Right cardiac atrium (tissue), 5 donors: ENCODE data around the gene EFCAB6. TPM values are rescaled to one million over a fixed set of nuclear protein-coding genes. Genes with fewer than 3 reads are reported as not detected.

Experiments used
- ATAC-seq, 2 donors: fragments of 200-7000 bp; cut with Tn5 transposase; one replicate each; pipeline versions ENCODE4 v1.8.0 to v1.9.1; 2020; ENCODE audit warnings: moderate library complexity in 2 of 2, mild to moderate bottlenecking in 1 of 2
- DNase-seq, 3 donors: peaks; one replicate each; pipeline ENCODE4 v3.0.0-alpha.2; 2020
- H3K27ac ChIP-seq: one replicate; pipeline ENCODE4 v1.5.1; 2013; ENCODE audit warnings: mild to moderate bottlenecking, low read length, control low read depth, moderate library complexity
- H3K27me3 ChIP-seq: one replicate; pipeline ENCODE4 v1.6.1; 2013; ENCODE audit not compliant: control insufficient read depth, insufficient read depth
- H3K4me1 ChIP-seq: one replicate; pipeline ENCODE4 v1.6.1; 2013; ENCODE audit warnings: low read length; ENCODE audit not compliant: control insufficient read depth, insufficient read depth
- H3K4me3 ChIP-seq: one replicate; pipeline ENCODE4 v1.5.1; 2013; ENCODE audit warnings: low read length, control low read depth
- H3K9me3 ChIP-seq: one replicate; pipeline ENCODE4 v1.6.1; 2013; ENCODE audit warnings: low read length; ENCODE audit not compliant: control insufficient read depth
- WGBS: extraction: QIAGEN DNeasy Blood & Tissue Kit; methylation state at CpG from one replicate; pipeline ENCODE4 v1.1.7; 2013; 5-methylcytosine and 5-hydroxymethylcytosine counted together
- intact Hi-C, 4 donors: fragments of 100-400 bp; cut with DNase I; formaldehyde crosslinking; loops; one replicate each; pipeline versions ENCODE4 v1.11.0 to v1.14.0; 2022 to 2023
- polyA plus RNA-seq: library from polyadenylated mRNA; stranded (reverse); fragments of 200-250 nt; gene quantifications from one replicate; pipeline ENCODE4 v1.2.3, GENCODE V29; 2013
- total RNA-seq, 4 donors: library from RNA; stranded (reverse); fragmentation: NEBNext Ultra II Directional; extraction: Animal tissue kit (Norgen Biotek cat#: 25700); gene quantifications; one replicate each; pipeline ENCODE4 v1.2.1, GENCODE V29; 2021
- donor health status: healthy with polysubstance abuse.
- donor health status: DM: no; HTN: yes; CAD: no.
- donor health status: DM: no; HTN: no; CAD: no.
- donor health status: DM: no; HTN: yes; CAD: no; lungs with severe emphysema.
- donor health status: DM: yes; HTN: yes; CAD: no.

The EFCAB6 gene
- total and polyA plus RNA-seq, 5 donors: 0.70 to 3.4 (median 1.8) TPM

DNA sequence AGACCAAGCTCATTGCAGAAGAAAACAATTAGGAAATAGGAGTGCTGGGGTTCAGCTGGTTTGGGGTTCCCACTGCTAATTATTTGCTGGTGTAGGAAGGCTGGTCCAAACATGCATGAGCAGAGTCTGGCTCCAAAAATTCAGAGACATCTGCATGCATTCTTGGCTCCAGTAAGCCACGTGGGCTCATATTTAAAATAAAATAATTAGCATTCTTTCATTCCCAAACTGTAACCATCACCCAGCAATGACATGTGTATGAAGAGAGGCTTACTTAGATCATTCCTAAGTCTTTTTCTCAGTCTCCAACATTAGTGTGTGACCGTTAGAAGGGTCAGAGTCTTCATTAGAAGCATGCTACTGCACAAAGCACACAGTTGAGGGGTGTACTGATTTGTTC is 58.4 kb downstream of the EFCAB6 start:
- no peaks in the 10 kb centered on the region for H3K9me3 ChIP-seq

DNA sequence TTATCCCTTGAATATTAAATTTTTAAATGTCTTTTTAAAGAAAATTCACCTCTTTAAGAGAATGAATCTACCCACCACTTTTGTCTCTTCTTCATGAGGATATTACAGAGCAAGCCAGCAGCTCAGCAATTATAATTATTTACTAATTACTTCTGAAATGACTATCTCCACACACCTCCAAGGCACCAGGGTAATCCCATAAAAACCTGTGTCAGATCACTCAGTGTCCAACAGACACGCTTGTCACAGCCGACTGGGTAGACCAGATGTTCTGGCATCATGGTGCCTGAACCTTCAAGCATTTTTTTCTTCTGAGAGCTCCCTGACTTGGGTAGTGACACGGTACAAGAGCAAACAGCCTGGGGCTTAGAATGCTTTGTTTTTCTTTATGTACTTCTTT is 61.4 kb downstream of the EFCAB6 start:
- Histone ChIP-seq H3K9me3 (no peaks in the 10 kb centered on the region), H3K4me3 (no peak overlapping the region), H3K4me1 (no peaks in the 10 kb centered on the region), H3K27ac (no peak overlapping the region), H3K27me3 (no peaks in the 10 kb centered on the region)
- intact Hi-C loops: no loop called here
- DNase-seq (no peak), ATAC-seq (no peak)
- 79% methylated on average over 3 of the region's 3 CpGs for WGBS

More for the DNA sequence above, 58.4 kb downstream of the EFCAB6 start:
- 77% methylated on average over 2 of the region's 2 CpGs for WGBS
- intact Hi-C loops: no loop called here
- ATAC-seq (no peak), DNase-seq (no peak)
- Histone ChIP-seq H3K27me3 (no peaks in the 10 kb centered on the region), H3K27ac (no peak overlapping the region), H3K4me3 (no peak overlapping the region), H3K4me1 (no peaks in the 10 kb centered on the region)

DNA sequence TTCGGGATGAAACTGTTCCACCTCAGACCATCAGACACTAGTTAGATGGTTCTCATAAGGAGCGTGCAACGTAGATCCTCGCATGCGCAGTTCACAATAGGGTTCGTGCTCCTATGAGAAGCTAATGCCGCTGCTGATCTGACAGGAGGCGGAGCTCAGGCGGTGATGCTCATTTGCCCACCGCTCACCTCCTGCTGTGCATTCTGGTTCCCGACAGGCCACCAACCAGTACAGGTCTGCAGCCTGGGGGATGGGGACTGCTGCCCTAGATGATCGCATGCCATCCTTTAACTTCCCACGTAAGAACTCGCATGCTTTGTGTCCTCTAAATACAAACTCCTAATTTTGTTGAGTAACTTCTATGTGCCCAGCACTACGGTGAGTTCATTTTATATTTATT is 62.6 kb downstream of the EFCAB6 start:
- Histone ChIP-seq H3K27me3 (no peaks in the 10 kb centered on the region), H3K4me3 (no peak overlapping the region), H3K9me3 (no peaks in the 10 kb centered on the region), H3K4me1 (no peaks in the 10 kb centered on the region), H3K27ac (no peak overlapping the region)
- intact Hi-C loops: no loop called here
- DNase-seq (no peak), ATAC-seq (no peak)
- WGBS: 85% methylated on average over 15 of the region's 15 CpGs

DNA sequence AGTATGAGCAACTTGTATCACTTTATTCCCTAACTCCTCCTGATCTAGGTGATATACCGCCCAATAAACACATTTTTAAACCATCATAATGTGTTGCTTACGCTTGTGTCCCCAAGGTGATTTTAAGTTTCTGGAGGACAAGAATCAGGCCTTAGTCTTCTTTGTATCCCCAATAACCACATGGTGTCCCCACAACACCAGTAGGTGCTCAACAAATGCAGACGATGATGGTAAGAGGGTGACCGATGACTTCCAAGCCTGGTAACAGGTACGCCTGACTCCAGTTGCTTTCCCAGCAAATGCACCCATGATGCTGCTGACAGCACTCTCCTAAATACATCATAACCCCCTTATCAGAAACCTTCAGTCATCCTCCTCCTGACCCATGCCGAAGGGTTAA is 64.2 kb downstream of the EFCAB6 start:
- Histone ChIP-seq H3K9me3 (no peaks in the 10 kb centered on the region), H3K27ac (no peak overlapping the region), H3K27me3 (no peaks in the 10 kb centered on the region), H3K4me3 (no peak overlapping the region), H3K4me1 (no peaks in the 10 kb centered on the region)
- 94% methylated on average over 6 of the region's 6 CpGs for WGBS
- intact Hi-C loops: no loop called here
- DNase-seq (no peak), ATAC-seq (no peak)

DNA sequence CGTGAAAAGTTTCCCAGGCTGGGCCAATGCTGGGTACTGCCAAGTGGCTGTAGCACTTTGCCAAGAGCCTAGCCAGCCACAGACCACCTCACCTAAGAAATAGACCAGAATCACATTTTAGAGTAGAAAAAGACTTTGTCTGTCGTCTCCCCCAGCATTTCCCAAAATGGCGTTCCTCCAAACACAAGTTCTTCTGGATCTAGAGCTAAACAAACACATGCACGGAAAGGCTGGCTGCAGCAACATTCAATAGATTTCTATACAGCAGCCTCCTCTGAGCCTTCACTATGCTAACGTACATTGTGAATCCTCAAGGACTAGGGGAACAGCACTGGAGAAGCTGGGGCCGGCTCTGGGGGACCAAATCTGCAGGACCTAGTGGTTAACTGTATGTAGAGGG is 65.0 kb downstream of the EFCAB6 start:
- H3K4me3 ChIP-seq: no peak overlapping the region
- no peaks in the 10 kb centered on the region for H3K4me1 ChIP-seq
- no peaks in the 10 kb centered on the region for H3K27me3 ChIP-seq
- WGBS: 82% methylated on average over 6 of the region's 6 CpGs
- no peak for DNase-seq
- intact Hi-C loops: no loop called here
- H3K9me3 ChIP-seq: no peaks in the 10 kb centered on the region
- H3K27ac ChIP-seq: no peak overlapping the region
- ATAC-seq: no peak

DNA sequence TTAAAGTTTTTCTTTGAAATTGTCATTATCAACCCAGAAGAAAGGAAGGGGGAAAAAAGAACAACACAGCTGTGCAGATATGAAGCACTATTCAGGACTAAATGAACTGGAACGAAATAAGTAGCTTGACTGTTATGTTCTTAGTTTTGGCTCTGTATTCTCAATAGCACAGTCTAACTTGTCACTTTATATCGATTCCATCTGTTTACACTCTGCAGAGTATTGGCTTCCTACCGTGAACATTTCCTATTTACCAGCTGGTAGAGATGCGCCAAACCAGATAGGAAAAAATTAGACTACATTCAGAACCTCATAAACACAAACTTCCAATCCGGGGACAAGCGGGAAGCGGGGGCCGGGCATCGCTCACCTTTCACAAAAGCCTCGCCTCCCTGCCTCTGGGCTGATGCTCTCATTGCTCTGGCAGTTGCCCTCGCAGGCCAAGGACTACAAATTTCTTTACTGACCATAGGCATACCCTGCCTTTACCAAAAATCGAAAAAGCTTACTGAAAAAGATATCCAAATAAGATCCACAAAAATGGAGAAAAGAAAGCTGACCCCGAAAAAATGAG is 66.2 kb downstream of the EFCAB6 start:
- 74% methylated on average over 13 of the region's 13 CpGs for WGBS
- no peaks in the 10 kb centered on the region for H3K9me3 ChIP-seq
- H3K27ac ChIP-seq: no peak overlapping the region
- intact Hi-C loops: no loop called here
- ATAC-seq (no peak), DNase-seq (no peak)
- no peaks in the 10 kb centered on the region for H3K27me3 ChIP-seq
- H3K4me3 ChIP-seq: no peak overlapping the region
- H3K4me1 ChIP-seq: peaks cover 3% of the 10 kb centered on the region

DNA sequence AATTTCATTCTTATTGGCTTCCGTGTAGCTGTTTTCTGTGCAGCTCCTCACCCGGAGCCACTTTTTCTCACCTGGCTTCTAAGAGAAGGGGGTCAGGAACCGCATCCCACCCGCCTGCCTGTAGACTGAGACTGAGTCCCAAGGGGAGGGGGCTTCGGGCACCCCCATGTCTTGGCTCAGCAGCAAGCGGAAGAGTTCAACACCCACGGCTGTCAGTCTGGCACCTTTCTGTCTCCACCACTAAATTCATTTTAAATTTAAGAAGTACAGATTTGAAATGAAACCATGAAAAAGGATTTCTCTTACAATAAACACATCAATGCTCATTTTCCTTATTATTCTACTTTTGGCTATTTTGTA is 66.7 kb downstream of the EFCAB6 start:
- no peak overlapping the region for H3K27ac ChIP-seq

DNA sequence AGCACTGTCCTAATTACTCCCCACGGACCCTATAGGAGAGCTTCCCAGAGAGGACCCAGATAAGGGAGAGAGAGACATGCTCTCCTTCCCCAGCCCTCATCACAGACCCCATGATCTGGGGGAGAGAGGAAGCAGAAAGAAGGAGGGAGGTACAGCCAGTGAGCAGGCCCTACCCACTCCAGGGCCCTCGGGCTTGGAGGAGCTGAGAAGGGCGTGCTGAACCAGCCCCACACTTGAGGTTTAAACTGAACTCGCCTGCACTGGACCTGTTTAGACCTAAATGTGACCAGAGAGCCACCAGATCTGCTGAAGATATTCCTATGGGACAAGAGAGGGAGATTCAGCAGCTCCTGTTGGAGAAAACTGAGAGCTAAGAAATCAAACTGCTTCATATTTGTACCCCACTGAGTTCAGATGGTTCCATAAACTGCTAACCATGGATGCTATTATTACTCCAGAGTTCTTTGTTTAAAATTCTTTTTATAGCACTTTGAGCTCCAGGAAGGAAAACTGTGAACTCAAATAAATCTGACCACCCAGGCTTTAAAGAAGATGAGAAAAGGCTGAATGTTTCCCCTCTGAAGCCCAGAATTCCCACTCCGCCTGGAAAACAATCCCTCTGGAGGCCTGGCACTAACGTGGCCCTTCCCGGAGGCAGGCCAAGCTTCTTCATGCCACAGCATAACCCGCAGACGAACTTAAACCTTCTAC is 67.2 kb downstream of the EFCAB6 start:
- 53% methylated on average over 9 of the region's 9 CpGs for WGBS

More for the DNA sequence above, 66.7 kb downstream of the EFCAB6 start:
- Histone ChIP-seq H3K4me3 (no peak overlapping the region), H3K9me3 (no peaks in the 10 kb centered on the region), H3K4me1 (peaks cover 3% of the 10 kb centered on the region), H3K27me3 (no peaks in the 10 kb centered on the region)
- ATAC-seq (no peak), DNase-seq (no peak)
- 58% methylated on average over 7 of the region's 7 CpGs for WGBS
- intact Hi-C loops: no loop called here

DNA sequence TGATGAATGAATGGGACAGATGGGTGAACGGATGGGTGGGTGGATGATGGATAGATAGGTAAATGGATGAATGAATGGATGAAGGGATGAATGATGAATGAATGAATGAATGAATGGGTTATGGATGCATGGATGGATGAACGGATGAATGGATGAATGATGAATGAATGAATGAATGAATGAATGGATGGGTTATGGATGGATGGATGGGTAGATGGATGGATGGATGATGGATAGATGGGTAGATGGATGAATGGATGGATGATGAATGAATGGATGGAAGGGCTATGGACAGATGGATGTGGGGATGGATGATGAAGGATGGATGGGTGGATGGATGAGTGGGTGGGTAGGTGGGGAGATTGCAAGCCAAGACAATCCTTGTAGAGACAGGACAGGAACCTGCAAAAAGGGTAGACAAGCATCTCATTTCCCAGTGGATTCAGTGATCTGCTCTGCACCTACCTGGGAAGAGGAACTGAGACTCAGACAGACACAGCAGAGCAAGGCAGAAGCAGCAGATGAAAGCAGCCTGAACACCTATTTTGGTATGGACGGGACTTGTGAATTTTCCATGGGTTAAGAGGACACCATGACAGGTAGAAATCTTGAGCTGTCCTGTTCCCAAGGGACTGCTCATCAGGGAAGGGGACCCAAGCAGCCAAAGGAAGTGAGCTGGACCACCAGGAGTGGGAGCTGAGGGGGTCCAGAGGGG is 68.0 kb downstream of the EFCAB6 start:
- WGBS: 96% methylated on average over 3 of the region's 3 CpGs

More for the DNA sequence above, 67.2 kb downstream of the EFCAB6 start:
- no peak for ATAC-seq
- Histone ChIP-seq H3K4me1 (peaks cover 3% of the 10 kb centered on the region), H3K4me3 (no peak overlapping the region), H3K27ac (no peak overlapping the region), H3K9me3 (no peaks in the 10 kb centered on the region), H3K27me3 (no peaks in the 10 kb centered on the region)
- intact Hi-C loops: no loop called here
- DNase-seq: no peak

DNA sequence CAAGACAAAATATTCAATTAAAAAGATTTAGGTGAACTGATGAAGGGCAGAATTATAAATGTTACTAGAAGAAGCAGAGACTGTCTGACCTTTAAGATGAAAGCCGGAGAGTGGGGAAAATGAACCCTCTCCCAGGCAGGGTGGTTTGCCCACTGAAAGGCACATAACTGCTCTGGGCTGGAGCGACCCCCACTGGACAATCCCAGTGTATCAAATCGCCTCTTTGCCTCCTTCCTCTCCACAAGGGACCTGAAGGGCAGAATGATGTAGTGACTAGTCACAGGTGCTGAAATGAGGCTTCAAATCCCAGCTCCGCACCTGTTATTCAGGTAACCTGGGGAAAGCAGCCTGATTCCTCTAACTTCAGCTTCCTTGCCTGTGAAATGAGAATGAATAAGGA is 69.0 kb downstream of the EFCAB6 start:
- Histone ChIP-seq H3K9me3 (no peaks in the 10 kb centered on the region), H3K4me1 (peaks cover 3% of the 10 kb centered on the region), H3K4me3 (no peak overlapping the region), H3K27ac (no peak overlapping the region), H3K27me3 (no peaks in the 10 kb centered on the region)
- no peak for DNase-seq
- 60% methylated on average over 4 of the region's 4 CpGs for WGBS
- no peak for ATAC-seq
- intact Hi-C loops: no loop called here

More for the DNA sequence above, 68.0 kb downstream of the EFCAB6 start:
- Histone ChIP-seq H3K4me3 (no peak overlapping the region), H3K27me3 (no peaks in the 10 kb centered on the region), H3K27ac (no peak overlapping the region), H3K9me3 (no peaks in the 10 kb centered on the region), H3K4me1 (peaks cover 3% of the 10 kb centered on the region)
- intact Hi-C loops: no loop called here
- no peak for DNase-seq
- ATAC-seq: no peak

DNA sequence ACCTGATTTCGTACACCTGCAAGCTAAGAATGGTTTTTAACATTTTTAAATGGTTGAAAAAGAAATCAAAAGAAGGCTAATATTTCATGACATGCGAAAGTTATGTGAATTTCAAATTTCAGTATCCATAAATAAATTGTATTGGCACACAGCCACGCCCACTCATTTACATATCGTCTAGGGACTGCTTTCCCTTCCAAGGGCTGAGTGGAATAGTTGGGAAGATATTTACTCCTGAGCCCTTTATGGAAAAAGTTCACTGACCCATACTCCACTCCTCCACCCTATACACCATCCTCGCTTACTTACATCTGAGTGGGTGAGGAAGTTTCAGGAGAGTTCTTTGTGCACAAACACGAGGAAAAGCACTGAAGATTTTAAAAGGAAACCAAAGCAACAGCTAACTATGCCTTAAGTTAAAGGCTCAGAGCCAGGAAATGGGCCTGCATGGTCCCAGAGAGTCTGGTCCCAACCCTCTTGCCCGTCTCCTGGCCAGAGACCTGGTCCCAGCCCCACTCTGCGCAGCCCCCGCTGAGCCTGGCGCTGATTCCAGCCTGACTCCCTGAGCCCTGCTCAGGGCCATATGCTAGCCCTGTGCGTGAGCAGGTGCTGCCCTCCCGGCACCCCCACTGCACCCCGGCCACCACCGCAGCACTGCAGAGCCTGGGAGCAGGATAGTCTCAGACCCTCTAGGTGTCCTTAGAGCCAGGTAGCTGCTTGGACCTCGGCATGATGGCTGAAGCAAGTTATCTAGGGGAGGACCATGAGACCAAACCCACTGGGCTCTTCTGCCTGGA is 69.8 kb downstream of the EFCAB6 start:
- H3K9me3 ChIP-seq: no peaks in the 10 kb centered on the region
- no peak for DNase-seq
- WGBS: 83% methylated on average over 15 of the region's 15 CpGs
- intact Hi-C loops: no loop called here
- no peaks in the 10 kb centered on the region for H3K27me3 ChIP-seq
- ATAC-seq: no peak
- H3K4me1 ChIP-seq: peaks cover 3% of the 10 kb centered on the region
- no peak overlapping the region for H3K27ac ChIP-seq
- no peak overlapping the region for H3K4me3 ChIP-seq
